ENCODE data around the gene ARPC3. TPM values are rescaled to one million over a fixed set of nuclear protein-coding genes. Genes with fewer than 3 reads are reported as not detected.
"Not testable (repeated sequence)": the region's sequence is repeated elsewhere in the genome, so short reads cannot be mapped to it uniquely, and the experiment has no call there.

ARPC3 gene
- 113 TPM for total RNA-seq

DNA sequence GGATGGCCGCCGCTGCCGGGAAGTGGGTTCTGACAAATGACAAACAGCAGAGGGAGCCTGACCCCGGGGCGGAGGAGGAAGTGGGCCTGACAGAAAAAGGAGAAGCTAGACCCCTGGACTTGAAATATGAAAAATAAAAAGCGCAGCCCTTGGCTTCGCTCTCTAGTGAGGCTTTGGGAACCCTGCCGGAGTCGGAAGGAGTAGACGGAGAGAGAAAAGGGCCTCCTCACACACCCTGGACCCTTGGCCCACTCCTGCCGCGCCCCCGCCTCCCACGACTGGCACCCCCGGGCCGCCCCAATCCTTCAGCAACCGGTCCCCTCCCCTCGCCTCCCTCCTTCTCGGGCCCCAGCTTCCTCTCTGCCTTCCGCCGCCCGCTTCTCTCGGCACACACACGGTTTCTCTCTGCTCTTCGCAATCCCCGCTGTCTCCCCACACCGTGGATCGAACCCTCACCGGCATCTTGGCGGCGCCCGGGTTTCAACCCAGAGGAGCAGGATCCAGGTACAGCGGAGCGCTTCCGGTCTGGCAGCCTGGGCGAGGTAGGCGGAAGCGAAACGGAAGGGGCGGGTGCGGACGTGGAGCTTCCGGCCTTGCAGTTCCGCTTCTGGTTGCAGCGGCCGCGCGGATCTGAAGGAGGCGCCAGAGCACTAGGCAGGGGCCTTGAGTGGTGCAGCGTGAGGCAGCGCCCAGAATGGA, at the start of gene ARPC3:
Gene ARPC3, minus strand, starts transcription at position 539 of the 699 bp plus-strand sequence. Its CDS starts 77 bp downstream, at position 462.
- DNase-seq: peak; percentile 94

DNA sequence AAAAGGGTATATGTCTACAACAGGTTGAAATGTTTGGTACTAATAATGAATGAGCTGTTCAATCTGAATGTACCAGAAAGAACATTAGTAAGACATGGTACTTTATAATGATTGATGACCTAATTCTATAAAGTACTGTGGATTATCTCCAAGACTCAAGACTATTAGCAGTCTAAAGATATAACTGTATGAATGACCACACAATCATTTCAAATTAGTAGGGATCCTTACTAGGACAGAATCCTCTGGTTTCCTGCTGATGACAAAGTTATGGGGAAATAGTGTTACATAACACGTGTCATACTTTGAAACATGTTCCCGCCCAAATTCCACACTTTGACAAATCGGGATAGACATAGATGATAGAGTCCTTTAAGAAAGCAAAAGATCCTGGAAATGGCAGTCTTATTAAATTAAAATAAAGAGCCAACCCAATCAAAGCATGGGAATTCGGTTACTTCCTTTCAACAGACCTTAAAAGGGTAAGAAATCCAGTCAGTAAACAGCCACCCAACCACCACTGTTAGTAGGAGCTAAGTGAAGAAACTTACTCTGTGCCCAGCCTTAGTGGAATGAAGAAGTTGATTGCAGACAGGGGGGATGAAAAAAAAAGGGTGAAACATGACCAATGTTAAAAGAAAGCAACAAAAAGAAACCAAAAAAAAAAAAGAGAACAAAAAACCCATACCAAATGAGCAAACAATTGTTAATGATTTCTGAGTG, 49.0 kb upstream of the ARPC3 start:
- no peak for DNase-seq

DNA sequence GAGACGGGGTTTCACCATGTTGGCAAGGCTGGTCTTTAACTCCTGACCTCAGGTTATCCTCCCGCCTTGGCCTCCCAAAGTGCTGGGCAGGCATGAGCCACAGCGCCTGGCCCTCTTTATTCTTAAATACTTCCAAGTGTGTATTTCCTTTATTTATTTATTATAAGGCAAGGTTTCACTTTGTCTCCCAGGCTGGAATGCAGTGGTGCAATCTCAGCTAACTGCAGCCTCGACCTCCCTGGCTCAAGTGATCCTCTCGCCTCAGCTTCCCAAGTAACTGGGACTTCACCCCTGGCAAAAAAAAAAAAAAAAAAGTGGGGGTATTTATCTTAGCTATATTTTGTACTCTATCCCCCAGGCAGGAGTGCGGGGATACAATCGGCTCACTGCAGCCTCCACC, 25.3 kb upstream of the ARPC3 start:
- DNase-seq: no peak

DNA sequence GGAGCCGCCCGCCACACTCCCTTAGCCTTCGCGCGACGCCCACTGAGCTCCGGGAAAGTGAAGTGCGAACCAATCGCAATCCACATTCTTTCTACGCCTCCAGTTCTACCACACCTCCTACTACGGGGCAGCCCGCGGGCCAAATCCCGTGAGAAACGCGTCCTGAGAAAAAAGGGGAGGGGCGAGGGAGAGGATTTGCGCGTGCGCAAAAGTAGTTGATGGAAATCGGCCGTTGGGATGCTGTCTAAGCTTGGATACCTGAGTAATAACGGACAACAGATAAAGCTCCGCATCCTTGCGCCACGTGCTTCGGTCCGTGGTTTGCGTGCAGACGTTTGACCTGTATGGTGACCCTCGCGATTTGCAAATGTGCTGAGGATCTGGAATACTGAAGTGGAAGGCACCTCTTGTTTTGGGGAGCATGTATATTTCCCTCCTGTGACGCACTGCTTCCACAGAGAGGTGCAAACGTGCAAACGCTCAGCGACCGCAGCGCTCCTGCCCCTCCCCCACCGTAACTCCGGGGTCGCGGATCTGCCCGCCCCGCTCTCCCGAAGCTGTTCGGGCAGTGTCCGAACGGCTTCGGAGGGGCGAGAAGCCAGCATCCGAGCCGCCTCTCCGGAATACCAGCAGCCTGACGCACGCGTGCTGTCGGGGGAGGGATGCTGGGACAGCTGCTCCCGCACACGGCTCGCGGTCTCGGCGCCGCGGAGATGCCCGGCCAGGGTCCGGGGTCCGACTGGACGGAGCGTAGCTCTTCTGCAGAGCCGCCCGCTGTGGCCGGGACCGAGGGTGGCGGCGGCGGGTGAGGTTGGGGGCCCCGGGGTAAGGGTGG, 18.3 kb upstream of the ARPC3 start, which contains the start of the genes FAM216A and GPN3:
Gene FAM216A, plus strand, starts transcription at position 632 of the 835 bp plus-strand sequence. Its CDS starts 31 bp downstream, at position 663.
Gene GPN3, minus strand, starts transcription at position 44 of the 835 bp plus-strand sequence. CDS start 54 bp downstream, outside the sequence.
- peak; percentile 99 for DNase-seq

DNA sequence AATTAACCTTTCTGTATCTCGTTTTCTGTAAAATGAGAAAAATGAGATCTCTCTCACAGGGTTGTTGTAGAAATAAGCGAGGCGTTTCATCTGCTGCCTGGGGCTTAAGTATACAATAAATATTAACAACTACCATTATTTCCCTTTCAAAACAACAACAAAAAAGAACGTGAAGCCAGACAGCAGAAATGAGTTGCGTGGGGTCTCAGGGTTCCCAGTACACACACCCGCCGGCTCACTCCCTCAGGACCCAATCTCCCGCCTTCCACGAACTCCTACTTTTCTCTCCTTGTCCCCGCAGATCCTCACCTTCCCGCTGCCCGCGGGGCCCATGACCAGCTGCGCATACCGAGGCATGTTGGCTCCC, 17.7 kb upstream of the ARPC3 start:
- DNase-seq: no peak

DNA sequence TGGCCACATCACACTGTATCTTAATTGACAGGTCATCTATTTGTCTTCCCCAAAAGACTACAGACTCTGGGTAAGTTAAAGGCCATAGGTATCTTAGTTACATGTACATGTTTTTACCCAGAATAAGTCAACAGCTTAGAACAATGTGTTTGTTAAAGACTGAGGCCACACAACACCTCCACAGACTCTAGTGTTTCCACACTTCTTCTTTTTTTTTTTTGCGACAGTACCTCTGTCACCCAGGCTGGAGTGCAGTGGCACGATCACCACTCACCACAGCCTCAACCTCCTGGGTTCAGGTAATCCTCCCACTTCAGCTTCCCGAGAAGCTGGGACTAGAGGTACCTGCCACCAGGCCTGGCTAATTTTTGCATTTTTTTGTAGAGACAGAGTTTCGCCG, 16.7 kb upstream of the ARPC3 start:
- no peak for DNase-seq

DNA sequence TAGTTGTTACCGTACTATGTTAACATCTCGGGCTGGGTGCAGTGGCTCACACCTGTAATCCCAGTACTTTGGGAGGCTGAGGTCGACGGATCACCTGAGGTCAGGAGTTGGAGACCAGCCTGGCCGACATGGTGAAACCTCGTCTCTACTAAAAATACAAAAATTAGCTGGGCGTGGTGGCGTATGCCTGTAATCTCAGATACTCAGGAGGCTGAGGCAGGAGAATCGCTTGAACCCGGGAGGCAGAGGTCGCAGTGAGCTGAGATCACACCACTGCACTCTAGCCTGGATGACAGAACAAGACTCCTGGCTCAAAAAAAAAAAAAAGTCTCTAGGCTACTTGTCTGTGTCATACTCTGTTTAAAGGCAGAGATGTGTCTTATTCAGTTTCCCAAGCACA, 15.6 kb upstream of the ARPC3 start:
- DNase-seq: not testable (repeated sequence)

DNA sequence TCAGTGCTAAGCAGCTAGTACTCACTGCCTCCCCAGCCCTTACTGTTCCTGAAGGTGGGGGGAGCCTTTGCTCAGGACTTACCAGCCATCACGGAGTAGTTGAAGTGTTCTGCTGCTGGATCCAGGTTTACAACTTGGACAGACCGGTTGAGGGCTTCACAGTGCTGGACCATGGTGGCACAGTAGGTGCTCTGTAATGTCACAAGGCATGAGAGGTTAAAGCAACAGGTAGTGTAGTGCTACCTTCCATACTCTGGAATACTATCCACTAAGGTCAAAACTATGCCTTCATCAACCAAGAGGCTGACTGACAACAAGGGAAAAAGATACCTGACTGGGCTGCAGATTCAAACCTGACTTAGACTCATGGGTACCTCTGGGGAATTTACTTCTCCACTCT, 14.9 kb upstream of the ARPC3 start:
- no peak for DNase-seq

DNA sequence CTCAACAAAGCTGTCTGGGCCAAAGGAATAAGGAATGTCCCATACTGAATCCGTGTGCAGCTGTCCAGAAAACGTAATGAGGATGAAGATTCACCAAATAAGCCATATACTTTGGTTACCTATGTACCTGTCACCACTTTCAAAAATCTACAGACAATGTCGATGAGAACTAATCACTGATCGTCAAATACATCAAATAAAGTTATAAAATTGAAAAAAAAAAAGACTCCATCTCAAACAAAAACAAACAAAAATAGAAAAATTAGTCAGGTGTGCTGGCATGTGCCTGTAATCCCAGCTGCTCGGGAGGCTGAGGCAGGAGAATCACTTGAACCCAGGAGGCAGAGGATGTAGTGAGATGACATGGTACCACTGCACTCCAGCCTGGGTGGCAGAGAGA, 11.1 kb upstream of the ARPC3 start:
- DNase-seq: not testable (repeated sequence)

DNA sequence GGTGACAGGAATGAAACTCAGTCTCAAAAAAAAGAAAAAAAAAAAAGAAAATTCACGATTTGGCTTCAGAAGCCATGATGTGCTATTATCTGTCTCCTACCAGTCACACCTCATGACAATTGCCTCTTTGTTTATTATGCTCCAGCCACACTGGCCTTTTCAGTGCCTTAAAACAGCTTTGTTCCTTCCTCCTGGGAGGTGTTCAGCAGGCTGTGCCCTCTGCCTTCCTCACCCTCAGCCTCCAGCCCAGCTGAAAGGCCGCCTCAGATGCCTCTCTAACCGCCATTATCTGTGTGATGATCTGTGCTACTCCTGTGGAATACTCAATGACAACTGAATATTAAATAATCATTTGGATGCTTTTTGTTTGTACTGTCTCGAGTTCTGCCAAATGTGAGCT, 8.6 kb upstream of the ARPC3 start:
- no peak for DNase-seq

DNA sequence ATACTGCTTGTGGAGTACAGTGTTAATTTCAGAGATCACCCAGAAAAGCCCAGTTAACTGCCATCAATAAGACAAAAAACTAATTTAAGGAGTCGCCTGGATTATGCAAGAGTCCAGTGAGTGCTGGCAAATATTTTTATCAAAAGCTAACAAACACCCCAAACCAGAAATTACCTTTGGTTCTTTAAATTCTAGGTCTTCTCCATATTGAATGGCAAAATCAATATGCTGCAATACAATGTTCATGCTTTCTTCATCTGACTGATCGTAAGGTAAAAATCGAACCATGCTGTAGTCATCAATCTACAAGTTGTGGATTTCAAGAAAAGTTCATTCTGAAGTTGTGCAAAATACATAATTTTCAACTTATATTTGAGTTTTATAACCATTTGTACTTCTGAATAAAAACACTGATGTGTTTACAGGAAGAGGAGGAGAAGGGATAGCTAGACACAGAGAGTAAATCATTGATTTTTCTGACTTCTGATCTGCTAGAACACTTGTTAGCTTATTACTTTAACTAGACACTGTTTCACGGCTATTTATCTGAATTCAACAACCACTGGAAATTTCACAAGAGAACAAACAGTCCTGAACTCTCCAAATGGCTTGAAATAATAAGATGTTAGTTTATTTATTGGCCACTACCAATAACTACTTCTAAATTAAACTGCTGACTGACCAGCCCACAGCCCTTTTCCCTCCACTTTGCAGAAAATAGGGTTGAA, 3.6 kb upstream of the ARPC3 start:
- DNase-seq: no peak

DNA sequence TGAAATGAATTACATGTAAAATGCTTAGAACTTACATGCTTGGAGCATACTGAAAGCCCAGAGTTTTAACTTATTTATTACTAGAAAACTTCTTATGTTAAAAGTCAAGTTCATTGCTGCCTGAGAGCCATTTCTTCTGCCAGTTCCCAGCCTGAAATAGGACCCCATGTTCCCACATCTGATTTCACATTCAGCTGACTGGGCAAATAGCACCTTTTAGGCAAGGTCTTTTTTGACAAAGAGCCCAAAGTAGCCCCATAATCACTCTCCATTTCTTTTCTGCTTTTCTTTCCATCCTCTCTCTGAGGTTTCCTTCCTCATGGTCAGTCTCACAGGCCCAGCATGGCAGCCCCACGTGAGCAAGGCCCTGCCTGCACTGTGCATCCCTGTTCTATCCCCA, 1.1 kb upstream of the ARPC3 start:
- no peak for DNase-seq

DNA sequence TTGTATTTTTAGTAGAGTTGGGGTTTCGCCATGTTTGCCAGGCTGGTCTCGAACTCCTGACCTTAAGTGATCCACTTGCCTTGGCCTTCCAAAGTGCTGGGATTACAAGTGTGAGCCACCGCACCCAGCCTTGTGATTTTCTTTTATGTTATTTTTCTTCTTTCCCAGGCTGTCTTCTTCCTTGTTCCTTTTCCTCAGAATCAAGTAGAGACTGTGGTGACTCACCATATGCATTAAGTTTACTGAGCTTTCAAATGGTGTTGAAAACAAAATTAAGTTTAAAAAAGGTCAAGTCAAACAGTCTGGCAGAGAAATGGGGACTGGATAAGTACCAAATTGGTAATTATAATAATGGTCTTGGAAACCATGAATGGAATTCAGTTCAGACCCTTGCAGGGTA, 5.7 kb downstream of the ARPC3 start:
- no peak for DNase-seq

DNA sequence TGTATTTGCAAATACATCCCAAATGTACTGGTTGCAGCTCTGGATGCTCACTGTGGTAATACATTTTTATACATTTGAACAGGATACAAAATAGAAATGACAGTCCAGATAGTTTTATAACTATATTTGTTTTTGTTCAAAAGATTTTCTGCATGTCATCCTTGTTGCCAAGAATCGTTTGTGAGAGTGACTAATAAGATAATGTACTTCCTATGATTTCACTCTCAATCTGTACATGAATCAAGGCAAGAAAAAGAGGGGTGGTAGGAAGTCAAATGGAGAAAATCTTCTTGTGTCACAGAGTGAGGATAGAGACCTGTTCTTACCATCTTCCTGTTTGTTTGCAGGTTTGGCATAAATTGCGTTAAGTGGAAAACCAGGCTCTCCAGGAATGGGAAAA, 13.9 kb downstream of the ARPC3 start:
- DNase-seq: no peak

DNA sequence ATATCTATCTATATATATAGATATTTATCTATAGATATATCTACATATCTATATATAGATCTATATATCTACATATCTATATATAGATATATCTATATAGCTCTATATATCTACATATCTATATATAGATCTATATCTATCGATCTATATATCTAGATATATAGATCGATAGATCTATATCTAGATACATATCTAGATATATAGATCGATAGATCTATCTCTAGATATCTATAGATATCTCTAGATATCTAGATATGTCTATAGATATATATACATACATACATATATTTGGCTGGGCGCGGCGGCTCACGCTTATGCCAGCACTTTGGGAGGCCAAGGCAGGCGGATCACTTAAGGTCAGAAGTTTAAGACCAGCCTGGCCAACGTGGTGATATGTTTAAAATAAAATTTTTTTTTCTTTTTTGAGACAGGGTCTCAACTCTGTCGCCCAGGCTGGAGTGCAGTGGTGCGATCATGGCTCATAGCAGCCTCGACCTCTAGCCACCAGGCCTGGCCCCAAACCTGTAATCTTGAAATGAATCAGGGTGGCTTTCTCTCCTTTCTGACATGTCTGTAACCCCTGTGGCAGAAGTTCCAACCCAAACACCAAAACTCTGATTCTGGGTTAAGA, 18.1 kb downstream of the ARPC3 start:
- no peak for DNase-seq

DNA sequence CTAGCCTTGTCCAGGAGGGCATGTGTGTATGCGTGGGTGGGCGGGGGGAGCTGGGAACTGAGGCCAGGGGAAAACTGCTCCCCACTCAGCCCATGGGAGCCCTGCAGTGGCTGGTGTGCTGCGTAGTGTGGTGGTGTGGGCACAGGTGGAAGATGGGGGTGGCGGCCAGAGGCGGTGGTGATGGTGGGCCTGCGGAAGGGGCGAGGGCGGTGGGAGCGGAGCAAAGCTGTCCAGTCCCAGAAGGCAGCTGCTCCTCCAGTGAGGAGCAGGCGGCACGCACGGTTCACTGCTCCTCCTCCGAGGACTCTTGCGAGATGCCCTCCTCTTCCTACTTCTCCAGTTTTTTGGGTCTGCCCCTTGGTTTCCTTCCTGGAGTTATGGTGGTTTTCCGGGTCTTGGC, 20.5 kb downstream of the ARPC3 start:
- not testable (repeated sequence) for DNase-seq

DNA sequence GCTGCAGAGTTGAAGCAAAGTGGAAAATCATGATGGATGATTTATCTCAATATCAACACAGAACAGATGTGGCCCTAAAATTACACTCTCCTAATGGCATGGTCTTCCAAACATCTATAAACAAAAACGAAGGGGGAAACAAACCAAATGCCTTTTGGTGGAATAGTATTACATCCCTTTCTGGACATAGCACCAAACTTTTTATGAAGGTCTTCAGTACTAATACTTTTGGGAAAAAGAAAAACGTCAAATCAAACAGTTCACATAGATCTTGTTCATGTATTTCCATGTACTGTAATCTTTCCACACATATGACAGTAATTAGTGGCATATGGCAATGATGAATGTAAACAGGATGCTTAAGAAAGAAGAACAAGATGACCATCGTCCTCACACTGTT, 23.7 kb downstream of the ARPC3 start:
- DNase-seq: peak; percentile 64

DNA sequence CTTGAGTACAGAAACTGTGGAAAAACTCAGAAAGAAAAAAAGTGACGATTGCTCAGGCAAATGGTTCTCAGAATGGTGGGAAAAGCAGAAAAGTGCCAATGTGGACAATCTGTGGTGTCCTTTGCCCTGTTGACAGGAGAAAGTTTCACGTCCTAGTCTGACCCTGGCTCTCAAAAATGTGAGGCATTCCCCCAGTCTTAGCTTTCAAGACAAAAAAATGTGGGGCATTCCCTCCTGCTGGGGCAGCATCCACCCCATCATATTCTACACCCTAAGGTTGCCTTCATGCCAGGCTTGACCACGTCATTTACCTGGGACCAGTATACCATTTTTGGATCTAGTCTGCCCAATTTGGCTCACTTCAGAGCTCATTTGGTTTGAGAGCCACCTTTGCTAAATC, 25.9 kb downstream of the ARPC3 start:
- DNase-seq: no peak

DNA sequence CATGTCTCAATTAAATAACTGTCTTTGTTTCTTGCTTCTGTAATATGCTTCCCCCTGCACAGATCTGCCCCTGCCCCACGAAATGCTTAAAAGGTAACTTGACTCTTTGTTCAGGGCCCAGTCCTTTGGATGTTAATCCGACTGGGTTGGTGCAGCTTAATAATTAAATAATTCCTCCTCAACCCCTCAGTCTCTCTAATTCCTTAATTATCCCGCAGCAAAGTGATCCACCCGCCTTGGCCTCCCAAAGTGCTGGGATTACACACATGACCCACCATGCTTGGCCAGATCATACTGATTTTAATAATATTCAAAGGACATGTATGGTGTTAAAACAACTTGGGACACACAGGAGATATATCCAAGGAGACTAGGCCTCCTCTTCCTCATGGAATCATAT, 28.4 kb downstream of the ARPC3 start:
- no peak for DNase-seq

DNA sequence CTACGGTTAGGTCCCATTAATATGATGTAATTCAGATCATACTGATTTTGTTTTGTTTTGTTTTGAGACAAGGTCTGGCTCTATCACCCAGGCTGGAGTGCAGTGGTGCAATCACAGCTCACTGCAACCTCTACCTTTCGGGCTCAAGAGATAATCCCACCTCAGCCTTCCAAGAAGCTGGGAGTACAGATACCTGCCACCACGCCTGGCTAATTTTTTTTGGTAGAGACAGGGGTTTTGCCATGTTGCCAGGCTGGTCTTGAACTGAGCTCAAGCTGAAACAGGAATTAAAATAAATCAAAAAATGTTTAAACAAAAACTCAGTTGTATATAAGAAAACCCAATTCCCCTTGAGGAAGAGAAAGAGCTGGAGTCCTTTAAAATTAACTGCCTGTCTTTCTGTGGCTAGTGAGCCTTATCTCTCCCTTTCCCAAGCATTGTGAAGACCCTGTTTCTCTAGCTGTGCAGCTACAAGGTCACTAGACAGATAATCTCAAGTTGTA, 28.9 kb downstream of the ARPC3 start:
- DNase-seq: no peak

DNA sequence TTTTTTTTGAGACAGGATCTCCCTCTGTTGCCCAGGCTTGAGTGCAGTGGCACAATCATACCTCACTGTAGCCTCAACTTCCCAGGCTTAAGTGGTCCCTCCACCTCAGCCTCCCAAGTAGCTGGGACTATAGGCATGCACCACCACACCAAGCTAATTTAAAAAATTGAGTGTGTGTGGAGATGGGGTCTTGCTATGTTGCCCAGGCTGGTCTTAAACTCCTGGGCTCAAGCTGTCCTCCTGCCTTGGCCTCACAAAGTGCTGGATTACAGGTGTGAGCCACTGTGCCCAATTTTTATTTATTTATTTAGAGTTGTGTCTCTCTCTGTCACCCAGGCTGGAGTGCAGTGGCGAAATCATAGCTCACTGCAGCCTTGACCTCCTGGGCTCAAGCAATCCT, 29.5 kb downstream of the ARPC3 start:
- not testable (repeated sequence) for DNase-seq
